PFSK-1 (cell line): ENCODE data around the gene B3GLCT.

Experiments
- POLR2AphosphoS5 ChIP-seq: IDR thresholded peaks from 2 replicates; pipeline ENCODE4 v1.6.1; 2012; ENCODE audit warnings: low read depth, mild to moderate bottlenecking, control low read depth, low read length, moderate library complexity
- SIN3A ChIP-seq: IDR thresholded peaks from 2 replicates; pipeline ENCODE4 v1.6.1; 2012; ENCODE audit warnings: mild to moderate bottlenecking, low read length, moderate library complexity, borderline replicate concordance; ENCODE audit not compliant: insufficient read depth
- TF ChIP-seq, protein P1 (sequence below), 2 experiments: IDR thresholded peaks; 2 replicates each; pipeline versions ENCODE4 v1.6.1 to v1.8.0; 2011 to 2012; ENCODE audit warnings: low read depth in 2 of 2, low read length in 2 of 2, control low read depth in 1 of 2, inconsistent platforms in 1 of 2, mild to moderate bottlenecking in 1 of 2, moderate library complexity in 1 of 2; ENCODE audit not compliant: insufficient read depth in 1 of 2

DNA sequence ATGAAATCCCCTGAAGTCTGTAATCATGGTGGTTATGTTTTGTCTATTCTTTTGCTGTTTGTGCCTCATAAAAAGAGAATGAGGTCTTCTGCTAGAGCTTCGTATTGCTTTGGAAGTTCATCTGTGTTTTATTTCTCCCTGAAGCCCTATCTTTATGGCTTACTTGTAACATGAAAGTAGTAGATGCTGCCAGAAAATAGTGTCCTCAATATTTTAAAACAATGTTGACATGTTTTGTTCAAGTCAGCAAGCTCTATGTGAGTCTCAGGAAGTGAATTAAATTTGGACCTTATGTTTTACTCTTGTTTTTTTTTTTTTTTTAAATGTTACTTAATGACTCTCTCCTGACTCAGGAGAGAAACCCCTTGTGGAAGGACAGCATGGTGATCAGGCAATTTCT is 130.5 kb downstream of the B3GLCT start:
- no peak for TF ChIP-seq POLR2AphosphoS5
- TF ChIP-seq, protein P1, sequence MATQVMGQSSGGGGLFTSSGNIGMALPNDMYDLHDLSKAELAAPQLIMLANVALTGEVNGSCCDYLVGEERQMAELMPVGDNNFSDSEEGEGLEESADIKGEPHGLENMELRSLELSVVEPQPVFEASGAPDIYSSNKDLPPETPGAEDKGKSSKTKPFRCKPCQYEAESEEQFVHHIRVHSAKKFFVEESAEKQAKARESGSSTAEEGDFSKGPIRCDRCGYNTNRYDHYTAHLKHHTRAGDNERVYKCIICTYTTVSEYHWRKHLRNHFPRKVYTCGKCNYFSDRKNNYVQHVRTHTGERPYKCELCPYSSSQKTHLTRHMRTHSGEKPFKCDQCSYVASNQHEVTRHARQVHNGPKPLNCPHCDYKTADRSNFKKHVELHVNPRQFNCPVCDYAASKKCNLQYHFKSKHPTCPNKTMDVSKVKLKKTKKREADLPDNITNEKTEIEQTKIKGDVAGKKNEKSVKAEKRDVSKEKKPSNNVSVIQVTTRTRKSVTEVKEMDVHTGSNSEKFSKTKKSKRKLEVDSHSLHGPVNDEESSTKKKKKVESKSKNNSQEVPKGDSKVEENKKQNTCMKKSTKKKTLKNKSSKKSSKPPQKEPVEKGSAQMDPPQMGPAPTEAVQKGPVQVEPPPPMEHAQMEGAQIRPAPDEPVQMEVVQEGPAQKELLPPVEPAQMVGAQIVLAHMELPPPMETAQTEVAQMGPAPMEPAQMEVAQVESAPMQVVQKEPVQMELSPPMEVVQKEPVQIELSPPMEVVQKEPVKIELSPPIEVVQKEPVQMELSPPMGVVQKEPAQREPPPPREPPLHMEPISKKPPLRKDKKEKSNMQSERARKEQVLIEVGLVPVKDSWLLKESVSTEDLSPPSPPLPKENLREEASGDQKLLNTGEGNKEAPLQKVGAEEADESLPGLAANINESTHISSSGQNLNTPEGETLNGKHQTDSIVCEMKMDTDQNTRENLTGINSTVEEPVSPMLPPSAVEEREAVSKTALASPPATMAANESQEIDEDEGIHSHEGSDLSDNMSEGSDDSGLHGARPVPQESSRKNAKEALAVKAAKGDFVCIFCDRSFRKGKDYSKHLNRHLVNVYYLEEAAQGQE (IDR thresholded peaks at IDR 0.05; ENCODE audit: insufficient read depth in 1 of 2, low read depth in 2 of 2, low read length in 2 of 2): no peak
- TF ChIP-seq SIN3A: no peak
